ENCODE results near the gene NRCAM.

Gene NRCAM

DNA sequence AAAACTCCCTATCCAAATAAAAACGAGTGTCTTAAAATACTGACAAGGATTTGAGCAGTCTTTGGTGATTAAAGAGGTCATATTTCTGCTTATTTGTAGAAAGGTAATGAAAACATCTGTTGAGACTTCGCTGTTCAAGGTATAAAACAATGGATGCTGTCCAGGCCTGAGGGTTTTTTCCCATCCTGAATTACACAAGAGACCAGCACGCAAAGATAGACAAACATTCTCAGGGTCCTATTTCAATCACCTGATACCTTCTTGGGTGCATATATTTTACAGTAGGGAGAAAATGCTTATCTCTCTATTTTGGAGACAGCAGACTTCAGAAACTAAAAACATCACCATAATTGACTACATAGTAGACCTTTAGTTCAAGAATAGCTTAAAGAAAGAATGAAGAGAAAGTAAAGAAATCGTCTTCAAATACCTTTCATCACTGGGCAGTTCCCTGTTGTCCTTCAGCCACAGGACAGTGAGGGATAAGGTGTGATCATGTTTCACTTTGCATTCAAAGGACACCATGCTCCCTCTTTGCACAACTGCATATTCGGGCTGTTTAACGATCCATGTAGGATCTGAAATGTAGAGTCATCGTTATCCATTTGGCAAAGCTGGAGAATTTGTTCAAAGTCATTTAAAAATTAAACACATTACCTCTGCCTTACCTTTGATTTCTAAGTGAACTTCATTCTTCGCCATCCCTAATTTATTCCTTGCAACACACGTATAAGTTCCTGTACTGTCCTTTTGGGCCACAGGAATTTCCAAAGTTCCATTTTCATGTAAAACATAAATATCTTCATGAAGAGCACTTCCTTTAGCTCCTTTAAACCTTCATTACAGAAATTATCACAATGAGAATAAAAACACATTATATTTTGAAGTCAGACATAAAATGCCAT lies 262.4 kb downstream of the NRCAM start:
- no peaks in the 10 kb centered on the region for H3K4me1 ChIP-seq (ENCODE audit: control insufficient read depth, insufficient read depth, low read length)
- no peaks in the 10 kb centered on the region for H3K36me3 ChIP-seq (ENCODE audit: control insufficient read depth, insufficient read depth, low read length)
- H3K4me3 ChIP-seq (ENCODE audit: low read length), result no peak overlapping the region
- no peaks in the 10 kb centered on the region for H3K27me3 ChIP-seq (ENCODE audit: control insufficient read depth, insufficient read depth, low read length)
- no peak overlapping the region for H3K9ac ChIP-seq (ENCODE audit: low read length)
- H3K9me3 ChIP-seq (ENCODE audit: control insufficient read depth, low read length), result no peaks in the 10 kb centered on the region

DNA sequence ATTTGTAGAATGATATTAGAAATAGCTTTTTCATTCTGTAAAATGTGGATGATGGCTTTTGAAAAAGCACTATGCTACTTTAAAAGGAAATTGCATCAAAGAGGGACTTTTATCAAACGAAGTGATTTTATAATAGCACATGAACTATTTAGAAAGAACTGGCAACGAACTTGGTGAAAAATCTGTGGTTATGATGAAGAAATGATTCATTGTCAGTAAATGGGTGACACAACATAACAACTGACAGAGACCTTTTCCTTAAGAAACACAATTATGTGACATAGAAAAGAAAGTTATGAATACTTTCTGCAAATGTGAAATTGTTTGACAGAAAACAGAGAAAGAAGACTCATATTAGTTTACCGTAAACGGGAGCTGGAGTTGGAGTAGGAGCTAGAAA lies 265.3 kb downstream of the NRCAM start:
- H3K36me3 ChIP-seq (ENCODE audit: control insufficient read depth, insufficient read depth, low read length), result no peaks in the 10 kb centered on the region
- no peaks in the 10 kb centered on the region for H3K4me1 ChIP-seq (ENCODE audit: control insufficient read depth, insufficient read depth, low read length)
- H3K4me3 ChIP-seq (ENCODE audit: low read length), result no peak overlapping the region
- H3K27me3 ChIP-seq (ENCODE audit: control insufficient read depth, insufficient read depth, low read length), result no peaks in the 10 kb centered on the region
- H3K9ac ChIP-seq (ENCODE audit: low read length), result no peak overlapping the region
- no peaks in the 10 kb centered on the region for H3K9me3 ChIP-seq (ENCODE audit: control insufficient read depth, low read length)

- Histone ChIP-seq H3K9ac (ENCODE audit: low read length) (no peak overlapping the region), H3K4me3 (ENCODE audit: low read length) (no peak overlapping the region), H3K9me3 (ENCODE audit: control insufficient read depth, low read length) (no peaks in the 10 kb centered on the region), H3K27me3 (ENCODE audit: control insufficient read depth, insufficient read depth, low read length) (no peaks in the 10 kb centered on the region), H3K4me1 (ENCODE audit: control insufficient read depth, insufficient read depth, low read length) (no peaks in the 10 kb centered on the region), H3K36me3 (ENCODE audit: control insufficient read depth, insufficient read depth, low read length) (no peaks in the 10 kb centered on the region)
Measured at GRCh38 chr7:108189733-108190388, 266.4 kb downstream of the NRCAM start.

GRCh38 chr7:108188724-108189123 lies 267.5 kb downstream of the NRCAM start:
- Histone ChIP-seq H3K9ac (ENCODE audit: low read length) (no peak overlapping the region), H3K36me3 (ENCODE audit: control insufficient read depth, insufficient read depth, low read length) (no peaks in the 10 kb centered on the region), H3K27me3 (ENCODE audit: control insufficient read depth, insufficient read depth, low read length) (no peaks in the 10 kb centered on the region), H3K4me1 (ENCODE audit: control insufficient read depth, insufficient read depth, low read length) (no peaks in the 10 kb centered on the region), H3K4me3 (ENCODE audit: low read length) (no peak overlapping the region), H3K9me3 (ENCODE audit: control insufficient read depth, low read length) (no peaks in the 10 kb centered on the region)

DNA sequence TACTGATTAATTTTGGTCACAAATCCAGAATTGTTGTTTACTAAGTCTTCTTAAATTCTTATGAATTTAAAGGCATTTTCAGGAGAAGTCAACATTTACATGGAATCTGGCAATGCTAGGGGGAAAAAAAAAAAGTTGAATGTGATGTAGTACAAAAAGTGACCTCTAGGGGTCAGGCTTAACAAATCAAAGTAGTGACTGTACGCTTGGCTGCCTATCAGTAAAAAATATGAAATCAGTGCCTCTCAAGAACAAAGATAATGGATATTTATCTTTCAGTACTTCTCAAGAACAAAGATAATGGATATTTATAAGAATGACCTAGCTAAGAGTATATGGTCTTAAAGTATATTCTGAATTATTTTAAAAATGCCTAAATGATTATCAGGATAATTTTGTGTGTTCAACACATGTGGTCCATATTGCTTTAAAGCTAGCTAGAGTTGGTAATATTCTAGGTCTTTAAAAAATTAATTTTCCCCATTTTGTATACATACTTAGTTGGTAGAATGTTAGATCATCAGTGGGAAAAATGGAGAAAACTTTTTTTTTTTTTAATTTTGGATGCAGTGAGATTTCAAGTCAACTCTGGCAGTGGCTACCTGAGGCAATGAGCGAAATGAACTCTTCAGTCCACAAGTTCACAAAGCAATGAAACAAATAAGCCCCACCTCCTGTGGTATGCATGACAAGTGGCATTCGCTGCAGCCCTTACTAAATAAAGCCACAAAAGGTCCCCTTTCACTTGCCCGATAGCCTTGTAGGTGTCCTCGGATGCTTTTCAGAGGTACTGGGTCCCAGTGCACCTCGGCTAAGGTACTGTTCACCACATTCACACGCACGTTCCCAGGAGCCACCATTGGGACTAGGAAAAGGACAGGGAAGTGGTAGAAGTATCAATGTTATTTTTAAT lies 274.9 kb downstream of the NRCAM start:
- H3K4me3 ChIP-seq (ENCODE audit: low read length), result no peak overlapping the region
- no peaks in the 10 kb centered on the region for H3K4me1 ChIP-seq (ENCODE audit: control insufficient read depth, insufficient read depth, low read length)
- no peaks in the 10 kb centered on the region for H3K27me3 ChIP-seq (ENCODE audit: control insufficient read depth, insufficient read depth, low read length)
- H3K9me3 ChIP-seq (ENCODE audit: control insufficient read depth, low read length), result no peaks in the 10 kb centered on the region
- H3K9ac ChIP-seq (ENCODE audit: low read length), result no peak overlapping the region
- H3K36me3 ChIP-seq (ENCODE audit: control insufficient read depth, insufficient read depth, low read length), result no peaks in the 10 kb centered on the region

- Histone ChIP-seq H3K36me3 (ENCODE audit: control insufficient read depth, insufficient read depth, low read length) (no peaks in the 10 kb centered on the region), H3K9ac (ENCODE audit: low read length) (no peak overlapping the region), H3K4me3 (ENCODE audit: low read length) (no peak overlapping the region), H3K4me1 (ENCODE audit: control insufficient read depth, insufficient read depth, low read length) (no peaks in the 10 kb centered on the region), H3K9me3 (ENCODE audit: control insufficient read depth, low read length) (no peaks in the 10 kb centered on the region), H3K27me3 (ENCODE audit: control insufficient read depth, insufficient read depth, low read length) (no peaks in the 10 kb centered on the region)
Measured at GRCh38 chr7:108178398-108178797, 277.8 kb downstream of the NRCAM start.

DNA sequence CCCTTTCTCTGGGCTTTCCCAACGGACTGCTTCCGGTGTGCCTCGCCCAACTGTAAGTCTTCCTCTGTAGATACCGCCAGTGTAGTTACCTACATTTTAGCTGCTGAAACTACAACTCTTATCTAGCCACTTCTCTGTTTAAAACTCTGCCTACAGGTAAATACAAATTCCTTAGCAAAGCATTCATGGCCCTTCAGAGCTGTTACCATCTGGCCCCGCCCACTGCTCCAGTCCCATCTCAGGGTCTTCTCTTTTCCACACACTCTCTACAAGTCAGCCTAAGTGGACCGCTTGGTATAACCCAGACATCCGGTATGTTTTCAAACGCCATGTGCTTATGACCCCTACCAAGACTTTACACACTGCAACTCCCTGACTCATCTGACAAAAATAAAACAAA lies 285.1 kb downstream of the NRCAM start:
- Histone ChIP-seq H3K4me1 (ENCODE audit: control insufficient read depth, insufficient read depth, low read length) (no peaks in the 10 kb centered on the region), H3K9ac (ENCODE audit: low read length) (no peak overlapping the region), H3K36me3 (ENCODE audit: control insufficient read depth, insufficient read depth, low read length) (no peaks in the 10 kb centered on the region), H3K4me3 (ENCODE audit: low read length) (no peak overlapping the region), H3K9me3 (ENCODE audit: control insufficient read depth, low read length) (no peaks in the 10 kb centered on the region), H3K27me3 (ENCODE audit: control insufficient read depth, insufficient read depth, low read length) (no peaks in the 10 kb centered on the region)

- H3K27me3 ChIP-seq (ENCODE audit: control insufficient read depth, insufficient read depth, low read length), result no peaks in the 10 kb centered on the region
- H3K4me3 ChIP-seq (ENCODE audit: low read length), result no peak overlapping the region
- H3K9me3 ChIP-seq (ENCODE audit: control insufficient read depth, low read length), result no peaks in the 10 kb centered on the region
- no peaks in the 10 kb centered on the region for H3K36me3 ChIP-seq (ENCODE audit: control insufficient read depth, insufficient read depth, low read length)
- no peaks in the 10 kb centered on the region for H3K4me1 ChIP-seq (ENCODE audit: control insufficient read depth, insufficient read depth, low read length)
- no peak overlapping the region for H3K9ac ChIP-seq (ENCODE audit: low read length)
Measured at GRCh38 chr7:108170251-108170650, 286.0 kb downstream of the NRCAM start.

GRCh38 chr7:108167460-108167859 lies 288.8 kb downstream of the NRCAM start:
- no peaks in the 10 kb centered on the region for H3K27me3 ChIP-seq (ENCODE audit: control insufficient read depth, insufficient read depth, low read length)
- H3K4me3 ChIP-seq (ENCODE audit: low read length), result no peak overlapping the region
- H3K36me3 ChIP-seq (ENCODE audit: control insufficient read depth, insufficient read depth, low read length), result no peaks in the 10 kb centered on the region
- no peaks in the 10 kb centered on the region for H3K9me3 ChIP-seq (ENCODE audit: control insufficient read depth, low read length)
- no peaks in the 10 kb centered on the region for H3K4me1 ChIP-seq (ENCODE audit: control insufficient read depth, insufficient read depth, low read length)
- no peak overlapping the region for H3K9ac ChIP-seq (ENCODE audit: low read length)

DNA sequence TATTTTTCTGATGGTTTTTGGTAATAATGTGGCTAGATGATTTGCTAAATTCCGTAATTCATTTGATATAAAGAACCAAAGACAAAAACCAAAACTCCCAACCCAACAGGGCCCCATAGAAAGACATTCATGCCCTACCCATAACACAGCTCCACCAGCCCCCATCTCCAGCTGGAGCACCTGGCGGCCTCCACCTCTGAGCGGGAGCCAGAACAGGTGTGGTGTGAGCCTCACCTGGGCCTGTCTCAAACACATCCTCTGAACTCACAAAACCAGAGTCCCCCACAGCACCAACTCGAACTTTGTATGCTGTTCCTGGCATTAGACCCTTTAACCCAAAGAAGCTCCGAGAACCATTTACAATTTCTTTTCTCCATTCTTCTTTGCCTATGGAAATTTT lies 289.5 kb downstream of the NRCAM start:
- H3K4me3 ChIP-seq (ENCODE audit: low read length), result no peak overlapping the region
- H3K27me3 ChIP-seq (ENCODE audit: control insufficient read depth, insufficient read depth, low read length), result no peaks in the 10 kb centered on the region
- no peak overlapping the region for H3K9ac ChIP-seq (ENCODE audit: low read length)
- no peaks in the 10 kb centered on the region for H3K9me3 ChIP-seq (ENCODE audit: control insufficient read depth, low read length)
- H3K4me1 ChIP-seq (ENCODE audit: control insufficient read depth, insufficient read depth, low read length), result no peaks in the 10 kb centered on the region
- H3K36me3 ChIP-seq (ENCODE audit: control insufficient read depth, insufficient read depth, low read length), result no peaks in the 10 kb centered on the region

GRCh38 chr7:108165723-108166122 lies 290.5 kb downstream of the NRCAM start:
- no peaks in the 10 kb centered on the region for H3K9me3 ChIP-seq (ENCODE audit: control insufficient read depth, low read length)
- H3K4me3 ChIP-seq (ENCODE audit: low read length), result no peak overlapping the region
- no peaks in the 10 kb centered on the region for H3K27me3 ChIP-seq (ENCODE audit: control insufficient read depth, insufficient read depth, low read length)
- no peaks in the 10 kb centered on the region for H3K4me1 ChIP-seq (ENCODE audit: control insufficient read depth, insufficient read depth, low read length)
- no peak overlapping the region for H3K9ac ChIP-seq (ENCODE audit: low read length)
- no peaks in the 10 kb centered on the region for H3K36me3 ChIP-seq (ENCODE audit: control insufficient read depth, insufficient read depth, low read length)

DNA sequence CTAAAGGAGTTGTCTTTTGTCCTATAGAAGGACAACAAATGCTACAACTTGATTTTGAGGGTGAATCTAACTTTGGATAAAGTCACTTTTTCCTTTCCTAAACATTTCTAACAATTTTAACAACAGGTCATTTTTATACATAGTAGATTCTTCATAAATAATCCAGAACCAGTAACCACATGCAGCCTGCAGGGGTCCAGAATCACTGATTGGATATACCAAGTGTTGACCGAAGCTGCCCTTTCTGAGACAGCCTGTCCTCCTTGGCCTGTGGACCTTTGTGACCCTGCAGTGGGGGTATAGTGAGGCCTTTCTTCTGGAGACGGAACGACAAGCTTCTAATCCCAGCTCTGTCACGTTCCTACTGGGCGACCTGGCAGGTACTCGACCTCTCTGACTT lies 291.3 kb downstream of the NRCAM start:
- Histone ChIP-seq H3K27me3 (ENCODE audit: control insufficient read depth, insufficient read depth, low read length) (no peaks in the 10 kb centered on the region), H3K36me3 (ENCODE audit: control insufficient read depth, insufficient read depth, low read length) (no peaks in the 10 kb centered on the region), H3K4me3 (ENCODE audit: low read length) (no peak overlapping the region), H3K9ac (ENCODE audit: low read length) (no peak overlapping the region), H3K4me1 (ENCODE audit: control insufficient read depth, insufficient read depth, low read length) (no peaks in the 10 kb centered on the region), H3K9me3 (ENCODE audit: control insufficient read depth, low read length) (no peaks in the 10 kb centered on the region)

Measured in mucosa of stomach (tissue), 1 donor.